Measurements from ENCODE around the gene LGMN.
"Not testable (repeated sequence)": the region's sequence is repeated elsewhere in the genome, so short reads cannot be mapped to it uniquely, and the experiment has no call there.

Gene LGMN

GRCh38 chr14:92716131-92716530 is 32.3 kb downstream of the LGMN start:
- Histone ChIP-seq H3K27me3 (ENCODE audit: control insufficient read depth in 2 of 2, insufficient read depth in 2 of 2, low read length in 2 of 2) (no peaks in the 10 kb centered on the region), H3K4me1 (ENCODE audit: control insufficient read depth in 2 of 2, insufficient read depth in 2 of 2, low read length in 2 of 2) (peaks cover 0 to 13% of the 10 kb centered on the region in 2 donors), H3K36me3 (ENCODE audit: control insufficient read depth in 2 of 2, insufficient read depth in 2 of 2, low read length in 2 of 2) (peaks cover 9 to 17% of the 10 kb centered on the region in 2 donors), H3K27ac (ENCODE audit: low read depth in 2 of 2, low read length in 2 of 2) (no peak overlapping the region), H3K9me3 (ENCODE audit: control insufficient read depth in 2 of 2, low read length in 2 of 2) (no peaks in the 10 kb centered on the region), H3K4me3 (ENCODE audit: low read length in 2 of 2) (no peak overlapping the region), H3K9ac (ENCODE audit: low read depth in 1 of 2, low read length in 2 of 2) (no peak overlapping the region)

- not testable (repeated sequence) for H3K4me1 ChIP-seq (ENCODE audit: control insufficient read depth in 2 of 2, insufficient read depth in 2 of 2, low read length in 2 of 2); H3K27me3 ChIP-seq (ENCODE audit: control insufficient read depth in 2 of 2, insufficient read depth in 2 of 2, low read length in 2 of 2); H3K9me3 ChIP-seq (ENCODE audit: control insufficient read depth in 2 of 2, low read length in 2 of 2); H3K4me3 ChIP-seq (ENCODE audit: low read length in 2 of 2); H3K27ac ChIP-seq (ENCODE audit: low read depth in 2 of 2, low read length in 2 of 2); H3K9ac ChIP-seq (ENCODE audit: low read depth in 1 of 2, low read length in 2 of 2)
- peaks cover 13 to 28% of the 10 kb centered on the region in 2 donors for H3K36me3 ChIP-seq (ENCODE audit: control insufficient read depth in 2 of 2, insufficient read depth in 2 of 2, low read length in 2 of 2)
These were observed 33.6 kb downstream of the LGMN start for GRCh38 chr14:92714739-92715307.

GRCh38 chr14:92712654-92713051 is 35.8 kb downstream of the LGMN start:
- no peaks in the 10 kb centered on the region for H3K27me3 ChIP-seq (ENCODE audit: control insufficient read depth in 2 of 2, insufficient read depth in 2 of 2, low read length in 2 of 2)
- no peak overlapping the region for H3K27ac ChIP-seq (ENCODE audit: low read depth in 2 of 2, low read length in 2 of 2)
- peaks cover 20 to 37% of the 10 kb centered on the region in 2 donors for H3K36me3 ChIP-seq (ENCODE audit: control insufficient read depth in 2 of 2, insufficient read depth in 2 of 2, low read length in 2 of 2)

GRCh38 chr14:92711976-92712653 is 36.3 kb downstream of the LGMN start:
- no peaks in the 10 kb centered on the region for H3K4me1 ChIP-seq (ENCODE audit: control insufficient read depth in 2 of 2, insufficient read depth in 2 of 2, low read length in 2 of 2)
- H3K9me3 ChIP-seq (ENCODE audit: control insufficient read depth in 2 of 2, low read length in 2 of 2), result no peaks in the 10 kb centered on the region
- H3K36me3 ChIP-seq (ENCODE audit: control insufficient read depth in 2 of 2, insufficient read depth in 2 of 2, low read length in 2 of 2), result peaks cover 20 to 39% of the 10 kb centered on the region in 2 donors
- no peaks in the 10 kb centered on the region for H3K27me3 ChIP-seq (ENCODE audit: control insufficient read depth in 2 of 2, insufficient read depth in 2 of 2, low read length in 2 of 2)
- H3K27ac ChIP-seq (ENCODE audit: low read depth in 2 of 2, low read length in 2 of 2), result no peak overlapping the region
- H3K4me3 ChIP-seq (ENCODE audit: low read length in 2 of 2), result no peak overlapping the region
- H3K9ac ChIP-seq (ENCODE audit: low read depth in 1 of 2, low read length in 2 of 2), result no peak overlapping the region

More at GRCh38 chr14:92712654-92713051, 35.8 kb downstream of the LGMN start:
- no peak overlapping the region for H3K4me3 ChIP-seq (ENCODE audit: low read length in 2 of 2)
- no peak overlapping the region for H3K9ac ChIP-seq (ENCODE audit: low read depth in 1 of 2, low read length in 2 of 2)
- H3K4me1 ChIP-seq (ENCODE audit: control insufficient read depth in 2 of 2, insufficient read depth in 2 of 2, low read length in 2 of 2), result no peaks in the 10 kb centered on the region
- H3K9me3 ChIP-seq (ENCODE audit: control insufficient read depth in 2 of 2, low read length in 2 of 2), result no peaks in the 10 kb centered on the region

- Histone ChIP-seq H3K9me3 (ENCODE audit: control insufficient read depth in 2 of 2, low read length in 2 of 2) (no peaks in the 10 kb centered on the region), H3K4me1 (ENCODE audit: control insufficient read depth in 2 of 2, insufficient read depth in 2 of 2, low read length in 2 of 2) (no peaks in the 10 kb centered on the region), H3K27ac (ENCODE audit: low read depth in 2 of 2, low read length in 2 of 2) (no peak overlapping the region), H3K9ac (ENCODE audit: low read depth in 1 of 2, low read length in 2 of 2) (no peak overlapping the region), H3K36me3 (ENCODE audit: control insufficient read depth in 2 of 2, insufficient read depth in 2 of 2, low read length in 2 of 2) (peaks cover 30 to 41% of the 10 kb centered on the region in 2 donors), H3K27me3 (ENCODE audit: control insufficient read depth in 2 of 2, insufficient read depth in 2 of 2, low read length in 2 of 2) (no peaks in the 10 kb centered on the region), H3K4me3 (ENCODE audit: low read length in 2 of 2) (no peak overlapping the region)
These were observed 38.5 kb downstream of the LGMN start for GRCh38 chr14:92710001-92710341.

- H3K4me1 ChIP-seq (ENCODE audit: control insufficient read depth in 2 of 2, insufficient read depth in 2 of 2, low read length in 2 of 2), result no peaks in the 10 kb centered on the region
- H3K36me3 ChIP-seq (ENCODE audit: control insufficient read depth in 2 of 2, insufficient read depth in 2 of 2, low read length in 2 of 2), result peaks cover 34 to 44% of the 10 kb centered on the region in 2 donors
- H3K4me3 ChIP-seq (ENCODE audit: low read length in 2 of 2), result no peak overlapping the region
- no peaks in the 10 kb centered on the region for H3K9me3 ChIP-seq (ENCODE audit: control insufficient read depth in 2 of 2, low read length in 2 of 2)
- H3K27ac ChIP-seq (ENCODE audit: low read depth in 2 of 2, low read length in 2 of 2), result no peak overlapping the region
- no peak overlapping the region for H3K9ac ChIP-seq (ENCODE audit: low read depth in 1 of 2, low read length in 2 of 2)
- H3K27me3 ChIP-seq (ENCODE audit: control insufficient read depth in 2 of 2, insufficient read depth in 2 of 2, low read length in 2 of 2), result no peaks in the 10 kb centered on the region
These were observed 39.0 kb downstream of the LGMN start for GRCh38 chr14:92709340-92710000.

- peaks cover 31 to 38% of the 10 kb centered on the region in 2 donors for H3K36me3 ChIP-seq (ENCODE audit: control insufficient read depth in 2 of 2, insufficient read depth in 2 of 2, low read length in 2 of 2)
These were observed 42.0 kb downstream of the LGMN start for GRCh38 chr14:92706386-92706785.

GRCh38 chr14:92704821-92705220 is 43.6 kb downstream of the LGMN start:
- Histone ChIP-seq H3K9ac (ENCODE audit: low read depth in 1 of 2, low read length in 2 of 2) (no peak overlapping the region), H3K4me1 (ENCODE audit: control insufficient read depth in 2 of 2, insufficient read depth in 2 of 2, low read length in 2 of 2) (no peaks in the 10 kb centered on the region), H3K27ac (ENCODE audit: low read depth in 2 of 2, low read length in 2 of 2) (peak overlapping the region in 1 of 2 donors; percentile 52), H3K4me3 (ENCODE audit: low read length in 2 of 2) (no peak overlapping the region), H3K27me3 (ENCODE audit: control insufficient read depth in 2 of 2, insufficient read depth in 2 of 2, low read length in 2 of 2) (no peaks in the 10 kb centered on the region), H3K36me3 (ENCODE audit: control insufficient read depth in 2 of 2, insufficient read depth in 2 of 2, low read length in 2 of 2) (peaks cover 26% of the 10 kb centered on the region in 2 donors), H3K9me3 (ENCODE audit: control insufficient read depth in 2 of 2, low read length in 2 of 2) (no peaks in the 10 kb centered on the region)

More at GRCh38 chr14:92706386-92706785, 42.0 kb downstream of the LGMN start:
- H3K4me3 ChIP-seq (ENCODE audit: low read length in 2 of 2), result no peak overlapping the region
- no peaks in the 10 kb centered on the region for H3K4me1 ChIP-seq (ENCODE audit: control insufficient read depth in 2 of 2, insufficient read depth in 2 of 2, low read length in 2 of 2)
- H3K27me3 ChIP-seq (ENCODE audit: control insufficient read depth in 2 of 2, insufficient read depth in 2 of 2, low read length in 2 of 2), result no peaks in the 10 kb centered on the region
- no peak overlapping the region for H3K9ac ChIP-seq (ENCODE audit: low read depth in 1 of 2, low read length in 2 of 2)
- no peak overlapping the region for H3K27ac ChIP-seq (ENCODE audit: low read depth in 2 of 2, low read length in 2 of 2)
- H3K9me3 ChIP-seq (ENCODE audit: control insufficient read depth in 2 of 2, low read length in 2 of 2), result no peaks in the 10 kb centered on the region

- Histone ChIP-seq H3K9ac (ENCODE audit: low read depth in 1 of 2, low read length in 2 of 2) (no peak overlapping the region), H3K27ac (ENCODE audit: low read depth in 2 of 2, low read length in 2 of 2) (peak overlapping the region in 1 of 2 donors; percentile 52), H3K4me1 (ENCODE audit: control insufficient read depth in 2 of 2, insufficient read depth in 2 of 2, low read length in 2 of 2) (no peaks in the 10 kb centered on the region), H3K4me3 (ENCODE audit: low read length in 2 of 2) (no peak overlapping the region), H3K27me3 (ENCODE audit: control insufficient read depth in 2 of 2, insufficient read depth in 2 of 2, low read length in 2 of 2) (no peaks in the 10 kb centered on the region), H3K9me3 (ENCODE audit: control insufficient read depth in 2 of 2, low read length in 2 of 2) (no peaks in the 10 kb centered on the region), H3K36me3 (ENCODE audit: control insufficient read depth in 2 of 2, insufficient read depth in 2 of 2, low read length in 2 of 2) (peaks cover 20% of the 10 kb centered on the region in 2 donors)
These were observed 44.2 kb downstream of the LGMN start for GRCh38 chr14:92704036-92704804.

GRCh38 chr14:92703516-92703915 is 44.9 kb downstream of the LGMN start:
- no peak overlapping the region for H3K4me3 ChIP-seq (ENCODE audit: low read length in 2 of 2)
- no peak overlapping the region for H3K9ac ChIP-seq (ENCODE audit: low read depth in 1 of 2, low read length in 2 of 2)
- H3K9me3 ChIP-seq (ENCODE audit: control insufficient read depth in 2 of 2, low read length in 2 of 2), result no peaks in the 10 kb centered on the region
- H3K4me1 ChIP-seq (ENCODE audit: control insufficient read depth in 2 of 2, insufficient read depth in 2 of 2, low read length in 2 of 2), result no peaks in the 10 kb centered on the region
- peaks cover 18 to 19% of the 10 kb centered on the region in 2 donors for H3K36me3 ChIP-seq (ENCODE audit: control insufficient read depth in 2 of 2, insufficient read depth in 2 of 2, low read length in 2 of 2)
- H3K27me3 ChIP-seq (ENCODE audit: control insufficient read depth in 2 of 2, insufficient read depth in 2 of 2, low read length in 2 of 2), result no peaks in the 10 kb centered on the region
- no peak overlapping the region for H3K27ac ChIP-seq (ENCODE audit: low read depth in 2 of 2, low read length in 2 of 2)

Data from mucosa of rectum (tissue), 2 donors.